NT2/D1 (cell line): ENCODE results near the gene MAP1LC3A.

ENCODE experiments used
- YY1 ChIP-seq: IDR thresholded peaks from 2 replicates; pipeline ENCODE4 v1.6.1; 2011; ENCODE audit not compliant: insufficient read length, insufficient read depth
- ZNF274 ChIP-seq: IDR thresholded peaks from 2 replicates; pipeline ENCODE4 v1.6.1; 2011; ENCODE audit warnings: mild to moderate bottlenecking, low read depth, low read length

GRCh38 chr20:34577061-34577460 is 18.5 kb downstream of the MAP1LC3A start:
- TF ChIP-seq YY1, result no peak
- TF ChIP-seq ZNF274, result no peak
